Measurements from ENCODE around the gene BRIX1. TPM values are rescaled to one million over a fixed set of nuclear protein-coding genes. Genes with fewer than 3 reads are reported as not detected.

Gene BRIX1
- polyA plus RNA-seq, 1 donor (not counting 4 experiments of a cell fraction or from before 2014, with no cell fraction given) = 63.0 TPM

GRCh38 chr5:34891981-34892380 lies 23.5 kb upstream of the BRIX1 start:
- Histone ChIP-seq H3K9me1 (ENCODE audit: control insufficient read depth, extremely low read depth, insufficient read depth, low read length) (no peaks in the 10 kb centered on the region), H3K9me3 (ENCODE audit: control insufficient read depth, low read depth, low read length) (no peaks in the 10 kb centered on the region), H3K36me3 (ENCODE audit: control insufficient read depth in 2 of 2, extremely low read depth in 1 of 2, insufficient read depth in 2 of 2, low read length in 2 of 2) (no peaks in the 10 kb centered on the region), H3K9ac (ENCODE audit: control insufficient read depth, extremely low read depth, insufficient read depth, low read length) (no peak overlapping the region), H3K27me3 (ENCODE audit: control insufficient read depth, extremely low read depth, insufficient read depth, low read length) (no peaks in the 10 kb centered on the region), H4K20me1 (ENCODE audit: control insufficient read depth, extremely low read depth, insufficient read depth, low read length) (no peaks in the 10 kb centered on the region), H3K4me2 (ENCODE audit: control insufficient read depth, extremely low read depth, insufficient read depth, low read depth, low read length) (no peak overlapping the region), H3K4me1 (ENCODE audit: control insufficient read depth, extremely low read depth, insufficient read depth, low read length) (no peaks in the 10 kb centered on the region), H3K79me2 (ENCODE audit: control insufficient read depth, insufficient read depth, low read length) (no peaks in the 10 kb centered on the region), H3K4me3 (ENCODE audit: control insufficient read depth in 2 of 3, extremely low read depth in 1 of 3, insufficient read depth in 2 of 3, low read depth in 1 of 3, low read length in 3 of 3) (no peak overlapping the region), H2AFZ (ENCODE audit: control insufficient read depth, low read length) (no peak overlapping the region), H3K27ac (ENCODE audit: control insufficient read depth, insufficient read depth, low read length) (no peak overlapping the region)
- no peak for DNase-seq (ENCODE audit: low read depth, low spot score)
- TF ChIP-seq EZH2 (IDR thresholded peaks at IDR 0.05; ENCODE audit: low read length) (no peak), CTCF (optimal IDR thresholded peaks at IDR 0.05 in 1 of 3, IDR thresholded peaks at IDR 0.05 in 1 of 3, conservative IDR thresholded peaks at IDR 0.05 in 1 of 3; ENCODE audit: extremely low read depth in 1 of 3, insufficient read depth in 2 of 3, low read length in 3 of 3) (no peak)
- dilution Hi-C loops (cut with MboI; ENCODE audit: extremely low pct_ligation_motif_present, low sequenced_read_pairs) = no loop called here
- no peak for FAIRE-seq

DNA sequence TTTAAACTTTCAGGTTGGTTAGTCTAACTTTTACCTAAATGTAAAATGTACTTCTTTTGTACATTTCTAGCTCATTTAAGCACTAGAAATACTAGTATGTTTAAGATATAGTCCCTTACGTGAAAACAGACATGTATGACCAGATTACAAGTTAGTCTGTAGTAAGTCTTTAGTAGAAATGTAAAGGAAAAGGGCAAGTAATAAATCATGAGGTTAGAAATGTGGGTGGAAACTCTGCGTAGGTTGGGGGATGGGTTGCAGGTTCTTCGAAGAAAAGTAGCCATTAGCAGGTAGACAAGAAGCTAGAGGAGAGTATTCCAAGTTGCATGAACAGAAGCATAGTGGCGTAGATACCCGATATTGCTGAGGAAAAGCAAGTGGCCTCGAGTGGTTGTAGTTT lies 23.1 kb upstream of the BRIX1 start:
- H3K4me3 ChIP-seq (ENCODE audit: control insufficient read depth in 2 of 3, extremely low read depth in 1 of 3, insufficient read depth in 2 of 3, low read depth in 1 of 3, low read length in 3 of 3) = no peak overlapping the region
- DNase-seq (ENCODE audit: low read depth, low spot score) = no peak
- no peaks in the 10 kb centered on the region for H4K20me1 ChIP-seq (ENCODE audit: control insufficient read depth, extremely low read depth, insufficient read depth, low read length)
- no peaks in the 10 kb centered on the region for H3K36me3 ChIP-seq (ENCODE audit: control insufficient read depth in 2 of 2, extremely low read depth in 1 of 2, insufficient read depth in 2 of 2, low read length in 2 of 2)
- H3K79me2 ChIP-seq (ENCODE audit: control insufficient read depth, insufficient read depth, low read length) = no peaks in the 10 kb centered on the region
- no peak for TF ChIP-seq EZH2 (IDR thresholded peaks at IDR 0.05; ENCODE audit: low read length)
- TF ChIP-seq CTCF (optimal IDR thresholded peaks at IDR 0.05 in 1 of 3, IDR thresholded peaks at IDR 0.05 in 1 of 3, conservative IDR thresholded peaks at IDR 0.05 in 1 of 3; ENCODE audit: extremely low read depth in 1 of 3, insufficient read depth in 2 of 3, low read length in 3 of 3) = no peak
- no peak overlapping the region for H3K4me2 ChIP-seq (ENCODE audit: control insufficient read depth, extremely low read depth, insufficient read depth, low read depth, low read length)
- no peaks in the 10 kb centered on the region for H3K27me3 ChIP-seq (ENCODE audit: control insufficient read depth, extremely low read depth, insufficient read depth, low read length)
- dilution Hi-C loops (cut with MboI; ENCODE audit: extremely low pct_ligation_motif_present, low sequenced_read_pairs) = no loop called here
- H3K9me1 ChIP-seq (ENCODE audit: control insufficient read depth, extremely low read depth, insufficient read depth, low read length) = no peaks in the 10 kb centered on the region
- FAIRE-seq = no peak
- no peak overlapping the region for H2AFZ ChIP-seq (ENCODE audit: control insufficient read depth, low read length)
- no peak overlapping the region for H3K9ac ChIP-seq (ENCODE audit: control insufficient read depth, extremely low read depth, insufficient read depth, low read length)
- H3K4me1 ChIP-seq (ENCODE audit: control insufficient read depth, extremely low read depth, insufficient read depth, low read length) = no peaks in the 10 kb centered on the region
- H3K9me3 ChIP-seq (ENCODE audit: control insufficient read depth, low read depth, low read length) = no peaks in the 10 kb centered on the region
- no peak overlapping the region for H3K27ac ChIP-seq (ENCODE audit: control insufficient read depth, insufficient read depth, low read length)

Data from keratinocyte (primary cell).